GM19238 (cell line): Measurements from ENCODE around the gene FAHD2B.
"Not testable (repeated sequence)": the region's sequence is repeated elsewhere in the genome, so short reads cannot be mapped to it uniquely, and the experiment has no call there.

Experiments
- DNase-seq: peaks from one replicate; pipeline ENCODE4 v3.0.0; 2011; ENCODE audit warnings: low spot score; ENCODE audit not compliant: insufficient read length

The FAHD2B gene, protein sequence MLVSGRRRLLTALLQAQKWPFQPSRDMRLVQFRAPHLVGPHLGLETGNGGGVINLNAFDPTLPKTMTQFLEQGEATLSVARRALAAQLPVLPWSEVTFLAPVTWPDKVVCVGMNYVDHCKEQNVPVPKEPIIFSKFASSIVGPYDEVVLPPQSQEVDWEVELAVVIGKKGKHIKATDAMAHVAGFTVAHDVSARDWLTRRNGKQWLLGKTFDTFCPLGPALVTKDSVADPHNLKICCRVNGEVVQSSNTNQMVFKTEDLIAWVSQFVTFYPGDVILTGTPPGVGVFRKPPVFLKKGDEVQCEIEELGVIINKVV

DNA sequence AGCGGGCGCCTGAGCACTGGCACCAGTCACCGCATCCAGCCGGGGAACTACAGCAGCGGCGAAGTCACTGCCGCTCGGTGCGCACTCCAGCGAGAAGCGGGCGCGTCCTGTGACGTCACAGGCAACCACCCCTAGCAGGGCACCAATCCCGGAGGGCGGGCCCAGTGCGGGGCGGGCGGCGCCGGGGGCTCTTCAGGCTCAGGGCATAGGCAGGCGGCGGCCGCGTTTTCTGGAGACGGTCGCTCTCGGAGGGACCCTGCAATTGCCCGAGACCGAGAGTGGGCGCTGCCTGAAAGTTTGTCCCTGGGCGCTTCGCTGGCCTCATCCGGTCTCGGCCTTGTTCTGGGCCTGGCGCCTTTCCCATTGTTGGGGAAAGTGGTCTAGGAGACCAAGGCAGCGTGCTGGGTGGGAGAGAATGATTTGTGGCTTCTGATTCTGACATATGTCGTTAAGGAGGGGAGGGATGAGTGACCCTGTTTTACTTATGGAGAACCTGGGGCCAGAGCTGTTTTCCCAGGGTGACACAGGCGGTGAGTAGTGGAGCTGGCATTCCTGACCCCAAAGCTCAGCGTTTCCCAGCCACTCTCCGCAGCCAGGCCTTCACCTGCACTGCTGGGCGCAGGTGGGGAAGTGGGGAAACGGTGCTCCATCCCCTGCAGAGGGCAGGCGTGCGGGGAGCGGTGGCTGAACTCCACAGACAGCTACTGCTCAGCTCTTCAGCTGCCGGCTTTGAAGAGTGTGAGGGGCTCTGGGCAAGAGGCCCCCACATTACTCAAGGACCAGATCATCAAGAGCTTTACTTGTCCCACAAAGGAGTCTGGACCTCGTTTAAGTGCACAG, at the start of gene FAHD2B:
Gene FAHD2B, minus strand, starts transcription at position 111 of the 840 bp plus-strand sequence. CDS start 3,176 bp downstream, outside the sequence.
- peak; percentile 11 for DNase-seq

DNA sequence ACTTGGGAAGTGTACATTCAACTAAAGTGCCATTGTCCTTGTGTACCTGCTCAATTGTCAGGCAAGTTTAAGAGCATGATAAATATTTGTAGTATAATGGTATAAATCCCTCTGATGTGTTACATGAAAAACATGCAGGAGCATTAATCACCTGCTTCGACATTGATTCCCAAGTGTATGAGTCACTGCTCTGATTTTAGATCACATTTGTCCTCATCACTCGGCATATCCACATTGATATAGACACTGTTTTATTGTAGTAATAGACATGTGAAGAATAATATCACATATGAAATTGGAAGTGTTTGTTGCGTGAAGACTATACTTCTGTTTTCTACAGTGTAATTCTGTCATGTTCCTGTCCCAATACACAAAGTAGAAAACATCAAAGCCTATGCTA, 49.3 kb upstream of the FAHD2B start:
- not testable (repeated sequence) for DNase-seq

DNA sequence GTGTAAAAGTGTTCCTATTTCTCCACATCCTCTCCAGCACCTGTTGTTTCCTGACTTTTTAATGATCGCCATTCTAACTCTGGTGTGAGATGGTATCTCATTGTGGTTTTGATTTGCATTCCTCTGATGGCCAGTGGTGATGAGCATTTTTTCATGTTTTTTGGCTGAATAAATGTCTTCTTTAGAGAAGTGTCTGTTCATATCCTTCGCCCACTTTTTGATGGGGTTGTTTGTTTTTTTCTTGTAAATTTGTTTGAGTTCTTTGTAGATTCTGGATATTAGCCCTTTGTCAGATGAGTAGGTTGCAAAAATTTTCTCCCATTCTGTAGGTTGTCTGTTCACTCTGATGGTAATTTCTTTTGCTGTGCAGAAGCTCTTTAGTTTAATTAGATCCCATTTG, 34.4 kb upstream of the FAHD2B start:
- DNase-seq: not testable (repeated sequence)

DNA sequence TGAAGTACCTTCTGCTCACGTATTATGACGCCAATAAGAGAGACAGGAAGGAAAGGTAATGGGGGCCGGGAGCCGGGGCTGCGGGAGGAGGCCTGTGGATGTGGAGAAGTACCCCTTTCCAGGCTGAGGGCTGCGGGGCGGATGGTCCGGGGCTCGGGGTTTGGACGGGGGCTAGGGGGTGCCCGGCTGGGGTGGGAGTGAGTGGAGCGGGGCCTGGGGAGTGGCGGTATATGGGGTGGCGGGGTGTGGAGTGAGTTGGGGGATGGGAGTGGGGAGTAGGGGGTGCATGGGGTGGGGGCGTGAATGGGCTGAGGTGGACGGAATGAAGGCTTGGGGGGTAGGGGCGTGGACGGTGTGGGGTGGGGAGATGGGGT, 19.2 kb upstream of the FAHD2B start:
- DNase-seq: not testable (repeated sequence)

DNA sequence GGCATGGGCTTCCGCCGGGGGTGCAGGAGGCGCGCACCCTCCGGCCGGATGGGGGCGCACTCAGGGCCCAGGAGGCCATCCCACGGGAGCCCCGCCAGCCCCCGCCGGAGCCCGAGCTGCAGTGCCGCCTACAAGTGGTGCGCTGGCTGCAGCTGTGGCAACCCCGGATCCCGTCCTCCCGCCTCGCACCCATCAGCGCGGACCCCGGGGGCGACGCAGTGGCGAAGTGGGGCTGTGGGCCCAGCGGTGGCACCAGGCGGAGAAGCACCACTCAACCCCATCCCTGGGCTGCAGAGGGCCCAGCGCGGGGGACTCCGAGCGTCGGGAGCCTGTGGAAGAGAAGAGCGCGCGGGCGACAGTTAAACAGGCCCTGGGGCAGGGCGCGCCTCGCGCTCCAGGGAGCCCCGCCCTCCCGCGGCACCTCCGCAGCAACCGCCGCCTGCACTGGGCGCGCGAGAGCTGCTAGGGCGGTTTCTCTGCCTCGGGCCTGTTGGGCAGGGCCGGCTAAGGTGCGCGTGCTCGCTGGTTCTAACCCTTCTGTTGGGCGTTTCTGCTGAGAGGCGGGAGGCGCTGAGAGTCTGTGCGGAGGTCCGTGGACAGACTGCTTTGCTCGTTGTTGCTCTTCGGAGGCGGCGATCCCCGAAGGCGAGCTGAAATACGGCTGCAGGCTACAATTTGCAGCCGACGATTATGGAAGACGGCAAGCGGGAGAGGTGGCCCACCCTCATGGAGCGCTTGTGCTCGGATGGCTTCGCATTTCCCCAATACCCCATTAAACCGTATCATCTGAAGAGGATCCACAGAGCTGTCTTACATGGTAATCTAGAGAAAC, 18.6 kb upstream of the FAHD2B start, which contains the start of gene ANKRD36:
Gene ANKRD36, plus strand, starts transcription at position 104 of the 832 bp plus-strand sequence. Its CDS starts 587 bp downstream, at position 691.
- peak; percentile 43 for DNase-seq

DNA sequence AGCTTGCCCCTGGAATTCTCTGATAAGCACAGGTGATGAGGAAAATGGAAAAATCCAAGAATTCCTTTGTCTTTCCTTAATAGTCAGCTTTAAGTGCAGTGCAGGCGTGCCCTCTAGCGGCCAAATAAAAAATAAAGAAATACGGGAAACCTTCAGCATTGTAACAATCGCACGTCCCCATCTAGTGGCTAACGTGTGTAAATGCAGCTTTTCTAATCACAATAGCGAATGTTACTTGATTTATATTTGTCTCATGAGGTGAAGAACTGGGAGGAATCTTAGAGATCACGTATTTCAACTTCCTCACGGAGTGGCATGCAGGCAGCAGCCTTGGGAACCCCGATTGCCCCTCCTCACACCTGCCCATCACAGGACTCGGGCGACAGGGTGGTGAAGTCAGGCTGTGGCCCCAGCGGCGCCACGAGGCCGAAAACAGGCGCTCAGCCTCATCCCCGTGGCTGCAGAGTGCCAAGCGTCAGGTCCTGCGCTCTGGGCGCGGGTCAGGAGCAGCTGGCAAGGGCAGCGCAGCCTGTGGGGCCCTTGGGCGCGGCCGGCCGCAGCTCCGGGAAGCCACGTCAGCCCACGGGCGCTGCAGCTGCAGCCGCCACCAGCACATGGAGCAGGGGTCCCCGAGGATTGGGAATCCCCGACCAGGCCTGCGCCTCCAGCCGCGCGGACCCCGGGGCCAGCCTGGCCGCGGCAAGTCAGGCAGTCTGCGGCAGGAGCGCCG, 17.8 kb upstream of the FAHD2B start:
- not testable (repeated sequence) for DNase-seq

DNA sequence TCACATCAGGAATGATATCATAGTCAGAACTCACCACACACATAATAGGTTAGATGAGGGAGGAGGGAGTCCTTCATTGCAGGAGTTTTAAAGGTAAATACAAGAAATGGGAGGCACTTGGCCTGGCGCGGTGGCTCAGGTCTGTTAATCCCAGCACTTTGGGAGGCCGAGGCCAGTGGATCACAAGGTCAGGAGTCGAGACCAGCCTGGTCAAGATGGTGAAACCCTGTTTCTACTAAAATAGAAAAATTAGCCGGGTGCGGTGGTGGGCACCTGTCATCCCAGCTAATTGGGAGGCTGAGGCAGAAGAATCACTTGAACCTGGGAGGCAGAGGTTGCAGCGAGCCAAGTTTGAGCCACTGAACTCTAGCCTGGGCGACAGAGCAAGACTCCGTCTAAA, 16.6 kb upstream of the FAHD2B start:
- not testable (repeated sequence) for DNase-seq

DNA sequence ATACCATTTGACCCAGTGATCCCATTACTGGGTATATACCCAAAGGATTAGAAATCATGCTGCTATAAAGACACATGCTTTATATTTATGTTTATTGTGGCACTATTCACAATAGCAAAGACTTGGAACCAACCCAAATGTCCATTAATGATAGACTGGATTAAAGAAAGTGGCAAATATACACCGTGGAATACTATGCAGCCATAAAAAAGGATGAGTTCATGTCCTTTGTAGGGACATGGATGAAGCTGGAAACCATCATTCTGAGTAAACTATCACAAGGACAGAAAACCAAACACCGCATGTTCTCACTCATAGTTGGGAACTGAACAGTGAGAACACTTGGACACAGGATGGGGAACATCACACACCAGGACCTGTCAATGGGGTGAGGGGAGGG, 12.2 kb upstream of the FAHD2B start:
- DNase-seq: not testable (repeated sequence)

DNA sequence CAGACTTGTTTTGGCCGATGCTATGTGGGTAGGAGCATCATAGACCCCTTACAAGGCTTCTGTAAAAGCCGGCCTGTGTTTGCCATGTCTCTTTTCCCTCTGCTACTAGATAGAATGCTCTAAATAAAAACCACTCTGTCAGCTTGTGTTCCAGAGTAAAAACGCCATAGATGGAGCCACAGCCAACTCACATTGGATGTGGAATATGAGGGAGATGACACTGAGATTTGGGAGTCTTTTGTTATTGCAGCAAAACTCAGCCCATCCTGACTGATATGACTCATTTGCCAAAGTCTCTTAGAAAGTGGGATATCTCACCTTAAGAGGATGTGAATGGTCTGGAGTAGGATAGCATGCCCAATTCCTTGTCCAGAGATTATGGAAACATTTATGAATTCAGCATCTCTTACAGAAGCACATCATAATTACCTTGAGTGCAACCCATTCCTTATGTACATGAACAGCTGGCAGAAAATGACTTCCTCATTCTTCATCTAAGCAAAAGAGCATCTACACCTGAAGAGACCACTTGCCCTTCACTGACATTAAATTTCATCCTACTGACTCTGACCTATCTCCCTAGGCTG, 4.2 kb upstream of the FAHD2B start:
- not testable (repeated sequence) for DNase-seq

DNA sequence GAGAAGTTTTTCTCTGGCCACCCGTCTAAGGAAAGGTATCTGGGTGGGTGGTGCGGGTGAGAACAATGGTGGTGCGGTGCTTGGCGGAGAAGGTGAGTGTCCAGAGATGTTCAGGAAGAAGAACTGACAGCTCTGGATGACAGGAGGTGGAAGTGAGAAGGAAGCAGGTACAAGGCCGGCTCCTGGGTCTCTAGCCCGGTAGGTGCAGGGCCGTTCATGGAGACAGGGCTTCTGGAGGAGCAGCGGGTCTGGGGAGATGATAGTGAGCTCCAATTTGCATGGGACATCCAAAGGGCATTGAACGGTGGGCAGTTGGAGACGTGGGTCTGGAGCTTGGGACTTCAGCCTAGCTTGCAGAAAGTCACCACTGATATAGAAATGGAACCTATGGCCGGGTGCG, 979 bp upstream of the FAHD2B start:
- no peak for DNase-seq

DNA sequence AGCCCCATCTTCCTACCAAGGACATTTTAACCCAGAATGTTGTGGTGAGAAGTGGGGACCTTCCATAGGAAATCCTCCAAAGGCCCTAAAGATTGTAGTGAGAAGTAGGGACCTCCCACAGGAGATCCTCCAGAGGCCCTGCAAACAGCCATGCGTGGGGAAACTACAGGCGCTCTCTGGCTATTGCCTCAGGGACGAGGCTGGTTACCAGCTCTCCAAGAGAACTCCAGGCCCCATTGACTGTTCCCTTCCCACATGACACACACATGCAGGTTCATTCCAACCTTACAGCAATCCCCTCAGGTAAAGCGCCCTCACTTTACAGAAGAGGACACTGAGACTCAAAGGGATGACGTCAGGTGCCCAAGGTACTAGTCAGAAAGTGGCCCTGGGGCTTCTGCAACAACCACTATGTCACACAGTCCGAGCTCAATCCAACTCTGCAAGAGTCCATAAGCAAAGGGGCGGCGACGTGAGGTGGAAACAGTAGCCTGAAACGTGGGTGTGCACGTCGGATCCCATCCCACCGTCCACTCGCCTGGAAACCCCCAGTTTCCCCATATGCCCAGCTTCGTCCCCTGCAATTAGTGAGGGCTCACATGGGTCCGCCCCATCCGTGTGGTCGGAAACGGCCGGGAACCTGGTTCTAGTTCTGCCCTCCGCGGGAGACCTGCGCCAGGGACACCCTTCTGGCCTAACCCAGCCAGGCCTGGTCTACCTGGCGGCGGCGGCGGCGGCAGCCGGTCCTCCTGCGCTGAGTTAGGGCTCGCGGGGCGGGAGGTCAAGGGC, 505 bp downstream of the FAHD2B start:
- not testable (repeated sequence) for DNase-seq

DNA sequence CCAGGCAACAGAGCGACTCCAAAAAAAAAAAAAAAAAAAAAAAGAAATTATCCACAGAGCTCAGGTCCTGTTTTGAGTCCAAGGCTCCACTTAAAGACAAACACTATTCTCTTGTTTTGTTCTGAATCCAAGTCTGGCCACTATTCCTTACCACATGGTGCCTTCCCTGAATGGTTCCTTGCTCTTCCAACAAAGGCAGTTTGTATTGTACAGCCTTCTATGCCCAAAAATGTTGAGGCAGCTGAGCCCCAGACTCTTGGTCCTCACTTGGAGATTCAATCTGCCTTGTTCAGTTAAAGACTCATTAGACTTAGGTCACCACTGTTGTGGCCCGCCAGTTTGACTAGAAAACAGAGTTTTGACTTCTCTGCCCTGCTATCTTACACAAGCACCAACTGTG, 1.7 kb downstream of the FAHD2B start:
- DNase-seq: not testable (repeated sequence)

DNA sequence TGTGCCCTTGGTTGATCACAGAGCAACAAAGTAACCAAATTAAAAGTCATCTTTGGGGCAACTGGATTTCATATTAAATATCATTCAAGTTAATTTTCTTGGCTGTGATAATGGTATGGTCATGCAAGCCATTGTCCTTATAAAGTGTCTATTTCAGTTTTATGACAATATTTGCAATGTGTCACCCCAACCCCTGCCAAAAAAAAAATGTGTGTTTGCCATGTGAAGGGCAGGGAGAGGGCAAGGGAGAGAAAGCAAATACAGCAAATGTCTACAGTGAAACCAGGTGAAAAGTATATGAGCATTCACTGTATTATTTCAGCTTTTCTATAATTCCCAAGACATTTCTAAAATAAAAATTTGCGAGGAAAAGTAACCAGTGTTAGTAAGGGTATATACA, 6.0 kb downstream of the FAHD2B start:
- not testable (repeated sequence) for DNase-seq

DNA sequence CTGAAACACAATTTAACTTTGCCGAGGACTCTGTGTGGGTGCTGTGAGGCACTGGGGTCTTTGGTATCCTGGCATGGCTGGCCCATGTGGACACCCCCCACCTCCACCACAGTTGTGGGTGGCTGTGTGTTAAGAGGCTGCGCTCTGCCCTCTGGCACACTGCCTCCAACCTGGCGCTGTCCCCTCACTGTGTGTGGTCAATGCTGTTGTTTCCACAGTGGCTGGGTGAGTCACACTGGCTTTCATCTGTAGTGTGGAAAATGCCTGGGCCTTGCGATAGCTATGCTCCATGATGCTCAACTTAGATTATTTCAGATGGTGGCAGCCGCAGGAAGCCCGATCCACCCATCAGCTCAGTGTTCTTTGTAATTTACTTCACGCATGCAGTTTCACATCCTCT, 9.6 kb downstream of the FAHD2B start:
- not testable (repeated sequence) for DNase-seq

DNA sequence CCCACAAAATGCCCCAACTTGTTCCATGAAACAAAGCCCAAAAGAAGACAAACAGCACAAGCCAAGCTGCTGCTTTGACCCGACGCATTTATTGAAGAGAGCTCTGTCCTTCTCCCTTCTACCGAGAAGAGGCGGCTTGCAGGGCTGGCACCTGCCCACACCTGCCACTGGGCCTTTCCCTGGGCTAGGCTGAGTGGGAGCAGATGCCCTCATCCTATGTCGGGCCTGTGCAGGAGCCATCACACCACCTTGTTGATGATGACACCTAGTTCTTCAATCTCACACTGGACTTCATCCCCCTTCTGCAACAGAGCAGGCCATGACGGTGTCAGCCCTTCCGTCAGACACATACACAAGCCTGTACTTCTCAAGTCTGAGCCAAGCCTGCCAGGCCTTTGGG, 11.2 kb downstream of the FAHD2B start:
- not testable (repeated sequence) for DNase-seq

DNA sequence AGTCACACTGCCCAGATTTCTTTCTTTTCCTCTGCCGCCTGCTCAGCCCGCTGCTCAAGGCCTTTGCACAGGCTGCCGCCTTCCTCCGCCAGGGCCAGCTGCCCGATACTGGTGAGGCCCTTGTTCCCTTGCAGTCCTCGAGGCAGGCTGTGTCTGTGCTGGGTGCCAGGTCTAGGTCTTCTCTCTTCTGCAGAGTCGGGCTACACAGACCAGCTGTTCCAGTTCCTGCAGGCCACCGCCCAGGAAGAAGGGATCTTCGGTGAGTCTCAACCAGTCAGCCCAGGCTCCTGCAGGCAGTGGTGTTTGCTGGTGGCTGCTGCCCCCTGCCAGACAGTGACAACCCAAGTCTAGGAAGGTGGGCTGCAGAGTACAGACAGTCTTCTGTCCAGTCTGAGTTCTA, 12.5 kb downstream of the FAHD2B start:
- not testable (repeated sequence) for DNase-seq

DNA sequence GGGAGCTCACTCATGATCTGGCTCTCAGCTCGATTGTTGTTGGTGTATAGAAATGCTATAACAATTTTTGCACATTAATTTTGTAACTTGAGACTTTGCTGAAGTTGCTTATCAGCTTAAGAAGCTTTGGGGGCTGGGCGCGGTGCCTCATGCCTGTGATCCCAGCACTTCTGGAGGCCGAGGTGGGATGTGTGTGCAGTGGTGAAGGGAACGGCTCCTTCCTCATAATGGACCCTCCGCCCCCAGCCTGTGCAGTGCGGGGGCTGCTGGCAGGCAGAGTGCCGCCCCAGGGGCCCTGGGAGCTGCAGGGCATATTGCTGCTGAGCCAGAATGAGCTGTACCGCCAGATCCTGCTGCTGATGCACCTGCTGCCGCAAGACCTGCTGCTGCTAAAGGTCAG, 13.8 kb downstream of the FAHD2B start:
- DNase-seq: not testable (repeated sequence)

DNA sequence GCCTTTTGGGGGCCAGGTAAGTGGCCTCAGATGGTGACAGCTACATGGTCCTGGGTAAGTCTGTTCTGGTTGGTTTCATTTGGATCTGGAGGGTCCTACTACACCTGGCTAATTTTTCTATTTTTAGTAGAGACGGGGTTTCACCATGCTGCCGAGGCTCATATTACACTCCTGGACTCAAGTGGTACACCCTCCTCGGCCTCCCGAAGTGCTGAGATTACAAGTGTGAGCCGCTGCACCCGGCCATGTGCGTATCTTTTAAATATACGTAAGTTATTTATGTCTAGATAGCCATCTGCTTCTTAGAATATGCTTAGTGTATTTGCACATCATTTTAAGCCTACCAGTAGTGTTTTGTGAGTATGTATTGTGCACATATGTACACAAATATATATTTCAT, 17.5 kb downstream of the FAHD2B start:
- not testable (repeated sequence) for DNase-seq

DNA sequence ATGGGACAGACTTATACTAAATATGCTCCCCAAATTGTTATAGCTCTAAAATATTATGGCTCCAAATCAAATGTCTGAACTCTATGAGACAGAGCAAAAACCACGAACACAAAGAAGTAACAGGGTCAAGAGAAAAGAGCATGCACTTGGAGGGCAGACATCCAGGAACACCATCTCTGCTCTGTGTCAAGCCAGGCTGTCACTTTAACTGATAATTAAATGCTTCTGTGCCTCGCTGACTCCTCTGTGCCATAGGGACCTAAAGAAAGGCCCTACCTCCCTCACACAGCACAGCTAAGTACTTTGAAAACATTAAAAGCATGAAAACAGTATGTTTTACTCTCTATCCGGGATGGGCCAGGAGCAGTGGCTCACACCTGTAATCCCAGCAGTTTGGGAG, 23.8 kb downstream of the FAHD2B start:
- DNase-seq: not testable (repeated sequence)

DNA sequence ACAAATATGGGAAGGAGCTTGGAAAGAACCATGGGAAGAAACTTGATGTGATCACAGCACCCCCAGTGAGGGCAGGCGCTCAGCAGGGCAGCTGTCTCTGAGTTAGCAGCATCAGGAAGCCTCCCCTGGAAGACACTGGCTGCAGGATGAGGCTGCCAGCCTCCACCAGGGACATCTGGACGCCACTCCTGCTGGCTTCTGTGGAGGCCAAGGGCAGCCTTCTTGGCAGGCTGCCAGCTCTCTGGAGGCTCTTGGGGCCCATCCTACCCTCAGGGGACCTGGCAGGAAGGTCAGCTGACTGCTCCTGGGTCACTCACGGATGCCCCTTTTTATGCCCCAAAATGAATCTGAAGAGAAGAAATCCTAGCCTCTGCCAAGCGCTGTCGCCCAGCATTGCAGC, 26.0 kb downstream of the FAHD2B start:
- DNase-seq: not testable (repeated sequence)
